K562 (cell line): ENCODE measurements around the gene EME2. TPM values are rescaled to one million over a fixed set of nuclear protein-coding genes. Genes with fewer than 3 reads are reported as not detected.
A peak's percentile ranks its signal among the peaks of the same experiment; 100 is the strongest.

ENCODE experiments used
- ATF1 ChIP-seq, 2 experiments: fragments of 450-650 bp in 1 of 2; IDR thresholded peaks; 2 replicates each; pipeline ENCODE4 v1.6.1; 2016; ENCODE audit warnings: missing compliant biosample characterization in 1 of 2, missing genetic modification characterization in 1 of 2
- BACH1 ChIP-seq: fragments of 200-800 bp; sonication (Bioruptor generic); IDR thresholded peaks from 2 replicates; pipeline ENCODE4 v1.6.1; 2016; ENCODE audit warnings: missing genetic modification characterization, missing compliant biosample characterization
- BRCA1 ChIP-seq, 2 experiments: fragments of 450-650 bp in 1 of 2; sonication (generic) in 1 of 2; formaldehyde crosslinking in 1 of 2; IDR thresholded peaks; 2 replicates each; pipeline versions ENCODE4 v1.5.0 to v1.6.1; 2017 to 2020; ENCODE audit warnings: mild to moderate bottlenecking in 1 of 2, missing genetic modification reagents in 1 of 2
- CREM ChIP-seq: IDR thresholded peaks from 2 replicates; pipeline ENCODE4 v1.6.1; 2014; ENCODE audit warnings: antibody characterized with exemption, low read depth
- GATA2 ChIP-seq: sonication (generic); formaldehyde crosslinking; IDR thresholded peaks from 2 replicates; pipeline ENCODE4 v1.4.0; 2020; ENCODE audit warnings: mild to moderate bottlenecking, missing genetic modification reagents
- HMGN3 ChIP-seq: IDR thresholded peaks from 2 replicates; pipeline ENCODE4 v1.6.1; 2011; ENCODE audit warnings: borderline replicate concordance, low read depth, mild to moderate bottlenecking, mixed read lengths, low read length; ENCODE audit not compliant: insufficient read length; ENCODE audit errors: extremely low read depth
- HOXB6 ChIP-seq: fragments of 250-450 bp; sonication (Bioruptor Pico); IDR thresholded peaks from 2 replicates; pipeline ENCODE4 v1.5.1; 2022; ENCODE audit warnings: mild to moderate bottlenecking, borderline replicate concordance
- MEF2A ChIP-seq: IDR thresholded peaks from 2 replicates; pipeline ENCODE4 v1.6.1; 2011; ENCODE audit warnings: low read depth, mild to moderate bottlenecking, low read length, moderate library complexity; ENCODE audit not compliant: control insufficient read depth
- MYC ChIP-seq, 2 experiments: fragments of 250-450 bp in 1 of 2; sonication (Bioruptor Pico) in 1 of 2; IDR thresholded peaks; 2 replicates each; pipeline versions ENCODE4 v1.5.1 to v1.6.1; 2012 to 2021; ENCODE audit warnings: low read depth in 2 of 2, borderline replicate concordance in 1 of 2, improper control_type of control experiment in 1 of 2, low read length in 1 of 2, mild to moderate bottlenecking in 1 of 2, moderate library complexity in 1 of 2
- NONO ChIP-seq, 2 experiments: fragments of 200-400 bp in 1 of 2; fragments of 450-650 bp in 1 of 2; formaldehyde crosslinking in 1 of 2; IDR thresholded peaks; 2 replicates each; pipeline ENCODE4 v1.6.1; 2017; ENCODE audit warnings: low read depth in 2 of 2, mild to moderate bottlenecking in 2 of 2, moderate library complexity in 2 of 2, low read length in 1 of 2
- PTRF ChIP-seq: fragments of 450-650 bp; IDR thresholded peaks from 2 replicates; pipeline ENCODE4 v1.6.1; 2016; ENCODE audit warnings: mild to moderate bottlenecking, missing genetic modification characterization, missing compliant biosample characterization
- RBBP5 ChIP-seq: fragments of 200-600 bp; sonication (generic); IDR thresholded peaks from 2 replicates; pipeline ENCODE4 v1.6.1; 2012; ENCODE audit warnings: borderline replicate concordance, mild to moderate bottlenecking, low read length, control low read depth, inconsistent platforms; ENCODE audit not compliant: insufficient read depth, poor library complexity, severe bottlenecking
- SAP30 ChIP-seq: fragments of 200-600 bp; sonication (generic); IDR thresholded peaks from 2 replicates; pipeline ENCODE4 v1.6.1; 2012; ENCODE audit warnings: borderline replicate concordance, low read depth, mild to moderate bottlenecking, moderate library complexity, low read length, control low read depth, inconsistent platforms; ENCODE audit not compliant: insufficient read depth, poor library complexity, severe bottlenecking
- TBP ChIP-seq: optimal IDR thresholded peaks from 2 replicates; pipeline ENCODE3; 2011; ENCODE audit warnings: low read depth, low read length, improper control_type of control experiment
- TFAM ChIP-seq: fragments of 250-450 bp; sonication (Bioruptor Pico); conservative IDR thresholded peaks from 2 replicates; pipeline ENCODE4 v1.5.0; 2021; ENCODE audit warnings: mild to moderate bottlenecking, moderate library complexity
- ZBTB33 ChIP-seq: sonication (generic); formaldehyde crosslinking; IDR thresholded peaks from 2 replicates; pipeline ENCODE4 v1.8.1; 2023; ENCODE audit warnings: mild to moderate bottlenecking, missing genetic modification reagents
- ZNF311 ChIP-seq: fragments of 250-450 bp; sonication (Bioruptor Pico); IDR thresholded peaks from 2 replicates; pipeline ENCODE4 v1.4.0; 2020; ENCODE audit warnings: mild to moderate bottlenecking, moderate library complexity
- ZNF41 ChIP-seq: fragments of 250-450 bp; sonication (Bioruptor Pico); conservative IDR thresholded peaks from 2 replicates; pipeline ENCODE4 v1.4.0; 2020; ENCODE audit warnings: mild to moderate bottlenecking
- ZNF699 ChIP-seq: fragments of 250-450 bp; sonication (Bioruptor Pico); IDR thresholded peaks from 2 replicates; pipeline ENCODE4 v1.8.0; 2021; ENCODE audit warnings: mild to moderate bottlenecking, moderate library complexity; ENCODE audit not compliant: insufficient replicate concordance
- ZNF79 ChIP-seq: fragments of 250-450 bp; sonication (Bioruptor Pico); IDR thresholded peaks from 2 replicates; pipeline ENCODE4 v1.4.0; 2020; ENCODE audit warnings: low read depth, mild to moderate bottlenecking, moderate library complexity
- polyA plus RNA-seq, 8 experiments: library from polyadenylated mRNA; depleted of rRNA in 4 of 8; stranded (reverse) in 5 of 8; unstranded in 3 of 8; fragments of >200 nt; fragmentation: Nextera tagmentation in 2 of 8; fragmentation: Illumina TruSeq in 1 of 8; extraction: Ambion mirVana in 2 of 8; extraction: Trizol in 1 of 8; gene quantifications; 2 replicates each; pipeline versions ENCODE4 v1.2.1 to v1.2.3, GENCODE V29; 2011 to 2014; ENCODE audit warnings: inconsistent platforms in 1 of 8, missing spikeins in 1 of 8
- total RNA-seq, 7 experiments: library from RNA; depleted of rRNA in 6 of 7; stranded (reverse); fragments of >200 nt in 6 of 7; fragmentation: Illumina TruSeq in 2 of 7; extraction: Trizol in 2 of 7; gene quantifications; 2 replicates each; pipeline versions ENCODE4 v1.2.1 to v1.2.3, GENCODE V29; 2011 to 2021; ENCODE audit warnings: low replicate concordance in 1 of 7
- TF ChIP-seq, protein P1 (sequence below), 3 experiments: fragments of 200-800 bp in 1 of 3; sonication (Bioruptor generic) in 1 of 3; sonication (generic) in 1 of 3; formaldehyde crosslinking in 1 of 3; IDR thresholded peaks; 2 replicates each; pipeline versions ENCODE4 v1.6.1 to v1.8.0; 2016 to 2022; ENCODE audit warnings: mild to moderate bottlenecking in 2 of 3, missing compliant biosample characterization in 2 of 3, missing genetic modification characterization in 2 of 3, missing genetic modification reagents in 1 of 3
- TF ChIP-seq, protein P2 (sequence below): fragments of 450-650 bp; IDR thresholded peaks from one replicate; pipeline ENCODE4 v1.6.1; 2018; ENCODE audit warnings: mild to moderate bottlenecking, moderate library complexity; ENCODE audit not compliant: partially characterized antibody

EME2 gene
- total and polyA plus RNA-seq, 9 of the 15 experiments (the other 6 are each of a cell fraction or from before 2014, with no cell fraction given) = 0.35 to 19.9 (median 3.5) TPM

DNA sequence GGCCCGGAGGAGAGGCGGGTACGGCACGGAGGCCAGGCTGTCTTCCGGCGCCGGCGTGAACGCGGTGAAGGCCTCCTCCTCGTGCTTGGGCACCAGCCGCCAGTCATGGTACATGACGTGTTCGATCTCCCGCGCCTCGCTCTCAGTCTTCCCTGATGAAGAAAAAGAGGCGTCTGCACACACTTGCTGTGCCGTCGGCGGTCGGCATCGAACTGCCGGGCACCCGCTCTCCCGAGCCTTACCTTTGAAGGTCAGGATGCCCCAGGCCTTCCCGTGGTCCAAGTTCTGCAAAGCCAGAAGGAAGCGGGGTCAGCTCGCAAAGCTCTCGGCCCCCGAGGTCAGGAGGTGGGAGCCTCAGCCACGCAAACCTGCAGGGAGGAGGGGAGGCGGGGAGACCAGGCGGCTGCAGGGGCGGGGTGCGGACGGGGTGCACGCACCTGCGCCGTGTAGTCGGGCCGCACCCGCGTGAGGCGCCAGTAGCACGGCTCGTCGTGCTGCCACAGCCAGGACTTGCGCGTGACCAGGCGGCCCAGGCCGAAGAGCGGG is at the start of gene EME2 (continued):
- TF ChIP-seq, protein P1, sequence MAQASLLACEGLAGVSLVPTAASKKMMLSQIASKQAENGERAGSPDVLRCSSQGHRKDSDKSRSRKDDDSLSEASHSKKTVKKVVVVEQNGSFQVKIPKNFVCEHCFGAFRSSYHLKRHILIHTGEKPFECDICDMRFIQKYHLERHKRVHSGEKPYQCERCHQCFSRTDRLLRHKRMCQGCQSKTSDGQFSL (CRISPR knock-in tag; IDR thresholded peaks at IDR 0.05) = peak; percentile 11
- TF ChIP-seq, protein P1 (tag; IDR thresholded peaks at IDR 0.05) = no peak
- TF ChIP-seq TFAM (no peak), ATF1 (CRISPR knock-in tag; IDR thresholded peaks at IDR 0.05) (no peak), ATF1 (tag; IDR thresholded peaks at IDR 0.05) (no peak), HOXB6 (CRISPR knock-in tag) (no peak), TBP (no peak), GATA2 (no peak), CREM (0 out of 2 replicates have a peak, but pooled peaks have one; percentile 16), NONO (IDR thresholded peaks at IDR 0.05; ENCODE audit: low read depth in 2 of 2, low read length in 1 of 2) (no peak), RBBP5 (no peak), MYC (IDR thresholded peaks at IDR 0.05; ENCODE audit: low read depth, low read length) (0 out of 2 replicates have a peak, but pooled peaks have one; percentile 3), MYC (CRISPR knock-in tag; IDR thresholded peaks at IDR 0.05; ENCODE audit: borderline replicate concordance, low read depth) (no peak), ZNF79 (CRISPR knock-in tag) (no peak), BACH1 (tag) (no peak), ZBTB33 (no peak), ZNF41 (CRISPR knock-in tag) (no peak), ZNF699 (no peak), BRCA1 (IDR thresholded peaks at IDR 0.05) (no peak), BRCA1 (CRISPR knock-in tag; IDR thresholded peaks at IDR 0.05) (0 out of 2 replicates have a peak, but pooled peaks have one; percentile 1), PTRF (no peak), MEF2A (no peak), HMGN3 (peak; percentile 26), ZNF311 (CRISPR knock-in tag) (no peak), SAP30 (peak; percentile 9)
- TF ChIP-seq, protein P2, sequence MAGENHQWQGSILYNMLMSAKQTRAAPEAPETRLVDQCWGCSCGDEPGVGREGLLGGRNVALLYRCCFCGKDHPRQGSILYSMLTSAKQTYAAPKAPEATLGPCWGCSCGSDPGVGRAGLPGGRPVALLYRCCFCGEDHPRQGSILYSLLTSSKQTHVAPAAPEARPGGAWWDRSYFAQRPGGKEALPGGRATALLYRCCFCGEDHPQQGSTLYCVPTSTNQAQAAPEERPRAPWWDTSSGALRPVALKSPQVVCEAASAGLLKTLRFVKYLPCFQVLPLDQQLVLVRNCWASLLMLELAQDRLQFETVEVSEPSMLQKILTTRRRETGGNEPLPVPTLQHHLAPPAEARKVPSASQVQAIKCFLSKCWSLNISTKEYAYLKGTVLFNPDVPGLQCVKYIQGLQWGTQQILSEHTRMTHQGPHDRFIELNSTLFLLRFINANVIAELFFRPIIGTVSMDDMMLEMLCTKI = no peak
